Fibroblast of the aortic adventitia (primary cell): Measurements from ENCODE around the gene ATXN7L1. TPM values are rescaled to one million over a fixed set of nuclear protein-coding genes. Genes with fewer than 3 reads are reported as not detected.
A peak's percentile ranks its signal among the peaks of the same experiment; 100 is the strongest.

Experiments
- DNase-seq: peaks from one replicate; pipeline ENCODE4 v3.0.0-alpha.2; 2010; ENCODE audit warnings: low read depth
- H3K4me3 ChIP-seq: 2 replicates; pipeline ENCODE4 v1.5.1; 2011; ENCODE audit warnings: low read depth, mild to moderate bottlenecking, control low read depth, low read length, moderate library complexity
- total RNA-seq: library from RNA; depleted of rRNA; stranded (reverse); fragments of >200 nt; gene quantifications from 2 replicates; pipeline ENCODE4 v1.2.3, GENCODE V29; 2012; ENCODE audit warnings: low replicate concordance
- TF ChIP-seq, protein P1 (sequence below): IDR thresholded peaks from 2 replicates; pipeline ENCODE4 v1.5.1; 2011; ENCODE audit warnings: mild to moderate bottlenecking, low read length, control low read depth, inconsistent platforms; ENCODE audit not compliant: insufficient read depth

ATXN7L1 gene
- total RNA-seq, 1 donor = 13.8 TPM

DNA sequence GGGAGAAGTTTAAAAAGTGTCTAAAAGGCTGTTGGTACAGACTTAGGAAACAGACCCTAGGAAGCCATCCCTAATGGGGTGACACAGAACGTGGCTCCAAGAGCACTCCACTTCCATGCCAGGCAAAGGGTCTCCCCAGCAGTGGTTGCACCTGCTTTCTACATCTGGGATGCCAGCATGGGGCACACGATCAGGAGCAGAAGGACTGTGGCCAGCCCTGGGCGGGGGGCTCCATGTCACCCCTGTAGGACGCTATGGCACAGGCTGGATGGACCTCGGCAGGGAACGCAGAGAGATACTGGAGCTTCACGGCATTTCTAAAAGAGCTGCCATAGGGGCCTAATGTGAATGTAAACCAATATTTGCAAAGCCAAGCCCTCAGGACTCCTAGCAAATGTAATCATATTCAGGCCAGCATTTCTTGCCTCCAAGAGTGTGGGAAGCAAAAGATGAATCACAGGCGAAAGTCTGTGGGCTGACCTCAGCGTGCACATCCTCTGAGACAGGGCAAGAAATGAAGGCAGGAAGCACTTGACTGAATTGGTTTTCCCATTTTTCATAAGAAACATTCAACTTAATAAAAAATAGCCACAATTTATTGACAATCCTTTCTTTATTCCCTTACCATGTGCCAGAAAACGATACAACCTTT lies 93.9 kb downstream of the ATXN7L1 start:
- TF ChIP-seq, protein P1, sequence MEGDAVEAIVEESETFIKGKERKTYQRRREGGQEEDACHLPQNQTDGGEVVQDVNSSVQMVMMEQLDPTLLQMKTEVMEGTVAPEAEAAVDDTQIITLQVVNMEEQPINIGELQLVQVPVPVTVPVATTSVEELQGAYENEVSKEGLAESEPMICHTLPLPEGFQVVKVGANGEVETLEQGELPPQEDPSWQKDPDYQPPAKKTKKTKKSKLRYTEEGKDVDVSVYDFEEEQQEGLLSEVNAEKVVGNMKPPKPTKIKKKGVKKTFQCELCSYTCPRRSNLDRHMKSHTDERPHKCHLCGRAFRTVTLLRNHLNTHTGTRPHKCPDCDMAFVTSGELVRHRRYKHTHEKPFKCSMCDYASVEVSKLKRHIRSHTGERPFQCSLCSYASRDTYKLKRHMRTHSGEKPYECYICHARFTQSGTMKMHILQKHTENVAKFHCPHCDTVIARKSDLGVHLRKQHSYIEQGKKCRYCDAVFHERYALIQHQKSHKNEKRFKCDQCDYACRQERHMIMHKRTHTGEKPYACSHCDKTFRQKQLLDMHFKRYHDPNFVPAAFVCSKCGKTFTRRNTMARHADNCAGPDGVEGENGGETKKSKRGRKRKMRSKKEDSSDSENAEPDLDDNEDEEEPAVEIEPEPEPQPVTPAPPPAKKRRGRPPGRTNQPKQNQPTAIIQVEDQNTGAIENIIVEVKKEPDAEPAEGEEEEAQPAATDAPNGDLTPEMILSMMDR = no peak
- peak; percentile 71 for DNase-seq
- no peak overlapping the region for H3K4me3 ChIP-seq

DNA sequence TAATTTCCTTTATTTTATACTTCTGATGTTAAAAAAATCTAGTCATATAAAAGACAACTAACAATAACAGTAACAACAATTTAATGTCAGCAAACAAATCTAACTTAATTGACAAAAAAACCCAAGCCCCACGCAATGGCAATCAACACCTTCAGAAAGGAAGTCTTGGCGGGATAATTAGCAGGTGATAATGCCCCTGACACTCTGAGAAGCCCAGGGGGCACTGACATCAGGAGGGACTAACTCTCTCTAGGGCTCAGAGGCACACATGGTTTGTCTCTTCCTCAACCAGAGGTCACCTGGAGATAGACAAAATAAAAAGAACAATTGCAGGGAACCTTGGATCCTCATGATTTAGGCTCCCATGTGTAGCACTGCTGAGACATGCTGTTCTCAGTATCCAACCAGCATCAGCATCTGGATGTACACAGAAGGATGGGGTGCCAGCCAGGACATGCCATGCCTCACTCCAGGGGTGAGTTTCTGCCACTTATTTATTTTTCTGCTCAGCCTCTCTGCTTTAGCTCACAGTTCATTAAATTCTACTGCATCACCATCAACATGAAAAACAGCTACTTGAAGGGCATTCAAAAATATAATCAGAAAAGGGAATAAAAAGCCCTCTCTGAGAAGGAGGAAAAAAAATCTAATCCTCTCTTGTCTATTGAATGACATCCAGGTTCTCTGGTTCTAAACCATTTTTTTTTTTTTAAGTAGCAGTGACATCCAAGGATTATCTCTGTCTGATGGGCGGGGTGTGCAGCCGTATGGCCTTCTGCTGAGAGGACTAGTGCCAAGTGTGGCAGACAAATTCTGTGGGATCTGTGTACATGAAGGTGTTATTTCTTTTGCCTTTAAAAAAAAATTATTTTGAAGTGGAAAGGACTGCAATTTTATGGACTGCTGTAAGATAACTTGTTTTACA lies 96.3 kb downstream of the ATXN7L1 start:
- H3K4me3 ChIP-seq = no peak overlapping the region
- TF ChIP-seq, protein P1 = no peak
- no peak for DNase-seq

DNA sequence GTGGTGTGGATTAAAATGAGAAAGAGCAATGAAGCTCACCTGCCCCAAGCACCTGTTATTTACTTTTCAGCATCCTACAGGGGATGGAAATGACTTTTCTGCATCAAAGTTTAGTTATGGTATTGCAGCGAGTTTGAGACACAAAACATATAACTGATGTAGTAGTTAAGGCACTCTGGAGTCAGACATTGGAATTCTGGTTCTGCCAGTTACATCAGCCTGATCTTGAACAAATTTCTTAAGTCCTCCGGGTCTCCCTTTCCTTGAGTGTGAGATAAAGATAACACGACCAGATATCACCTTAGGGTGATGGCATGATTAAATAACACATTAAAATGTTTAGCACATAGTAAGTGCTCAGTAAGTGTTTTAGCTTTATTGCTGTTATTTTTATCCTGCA lies 97.4 kb downstream of the ATXN7L1 start:
- TF ChIP-seq, protein P1 = no peak
- no peak for DNase-seq
- H3K4me3 ChIP-seq = no peak overlapping the region

DNA sequence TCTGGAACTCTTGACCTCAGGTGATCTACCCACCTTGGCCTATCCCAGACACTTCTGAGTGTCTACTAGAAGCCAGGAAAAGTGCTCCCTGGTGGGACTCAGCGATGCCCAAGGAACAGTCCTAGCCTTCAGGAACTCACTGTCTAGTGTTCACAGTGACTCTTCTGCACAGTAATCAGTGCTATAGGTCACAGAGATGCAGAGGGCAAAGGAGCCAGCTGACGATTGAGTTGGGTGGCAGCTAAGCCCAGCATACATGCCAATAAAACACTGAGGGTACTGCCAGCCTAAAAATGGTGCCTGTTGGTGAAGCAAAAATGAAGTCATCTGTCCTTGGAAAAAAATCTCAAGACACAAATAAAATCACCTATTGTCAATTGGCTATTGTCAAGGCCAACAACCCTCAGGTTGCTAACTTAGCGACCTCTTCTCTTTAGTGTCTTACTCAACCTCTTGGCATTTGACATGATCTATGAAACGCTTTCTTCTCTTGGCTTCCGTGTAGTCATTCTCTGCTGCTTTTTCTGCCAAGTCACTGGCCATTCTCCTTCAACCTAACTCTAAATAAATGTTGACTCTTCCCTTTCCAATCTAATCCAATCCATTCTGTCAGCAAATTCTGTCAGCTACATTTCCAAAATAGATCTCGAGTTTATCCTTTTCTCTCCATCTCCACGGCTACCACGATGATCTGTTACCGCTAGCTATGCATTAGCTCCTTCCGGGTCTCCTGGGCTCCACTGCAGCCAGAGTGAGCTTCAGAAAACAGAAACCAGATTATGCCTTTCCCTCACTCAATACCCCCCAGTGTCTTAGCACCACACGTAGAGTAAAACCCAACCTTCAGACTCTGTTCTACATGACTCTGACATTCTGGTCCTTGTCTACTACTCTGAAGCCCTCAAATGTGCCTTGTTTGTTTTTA lies 99.2 kb downstream of the ATXN7L1 start:
- TF ChIP-seq, protein P1 = no peak
- peak; percentile 43 for DNase-seq

DNA sequence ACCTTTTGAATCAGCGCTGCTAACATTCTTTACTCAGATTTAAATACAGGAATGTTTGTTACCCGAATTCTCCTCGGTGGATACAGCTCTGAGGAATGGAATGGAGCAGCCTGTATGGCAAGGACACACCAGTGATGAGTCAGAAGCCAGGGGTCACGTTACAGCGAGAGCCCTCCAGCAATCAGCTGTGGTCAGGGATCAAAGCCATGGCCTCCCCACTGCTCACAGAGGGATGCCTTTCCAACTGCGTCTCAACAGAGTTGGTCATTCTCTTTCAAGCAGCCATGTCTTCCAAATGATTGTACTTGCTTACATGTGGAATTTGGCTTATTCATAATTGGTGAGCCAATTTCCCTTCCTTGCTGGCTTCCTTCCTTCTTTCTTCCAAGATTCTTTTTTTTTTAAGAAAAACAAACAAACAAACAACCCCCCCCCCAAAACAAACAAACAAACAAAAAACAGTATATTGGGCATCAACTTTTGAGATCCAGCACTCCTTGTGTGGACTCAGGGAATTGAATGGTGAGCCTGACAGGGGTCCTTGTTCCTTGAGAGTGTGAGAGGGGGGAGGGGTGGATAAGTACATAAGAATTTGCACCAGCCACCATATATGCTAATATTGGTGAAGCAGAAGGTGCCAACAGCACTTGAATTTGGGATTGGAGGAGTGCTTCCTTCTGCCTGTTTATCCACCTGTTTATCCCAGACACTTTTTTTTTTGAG lies 100.2 kb downstream of the ATXN7L1 start:
- H3K4me3 ChIP-seq = no peak overlapping the region

More for the DNA sequence above, 99.2 kb downstream of the ATXN7L1 start:
- no peak overlapping the region for H3K4me3 ChIP-seq

More for the DNA sequence above, 100.2 kb downstream of the ATXN7L1 start:
- DNase-seq = peak; percentile 100
- TF ChIP-seq, protein P1 = no peak
